HCT116 (cell line): ENCODE data around the gene BTBD3. TPM values are rescaled to one million over a fixed set of nuclear protein-coding genes. Genes with fewer than 3 reads are reported as not detected.

Experiments
- ATAC-seq: fragments of 200-7000 bp; cut with Tn5 transposase; 2 replicates; pipeline ENCODE4 v1.9.1; 2020; ENCODE audit warnings: mild to moderate bottlenecking, moderate library complexity
- BruUV-seq: library from RNA; stranded (reverse); fragments of 400-500 nt; replicated peaks from 2 replicates; lab custom pipeline; 2021; lab: Mats Ljungman, UMichigan
- CTCF ChIA-PET: fragments of 300-600 bp; sonication (Branson Sonifier 250); formaldehyde crosslinking; loops from one replicate; lab custom pipeline; 2021; ENCODE audit warnings: antibody characterized with exemption; lab: Charles Lee
- POLR2A ChIA-PET: fragments of 300-600, 350-600 bp; sonication (Branson Sonifier 250); formaldehyde crosslinking; loops from one replicate; lab custom pipeline; 2021; ENCODE audit warnings: antibody characterized with exemption; lab: Charles Lee
- RAD21 ChIA-PET, 2 experiments: fragments of 300-600 bp; sonication (Branson Sonifier 250); formaldehyde crosslinking; loops; one replicate each; lab custom pipeline; 2023; ENCODE audit warnings: low total read pairs in 2 of 2; ENCODE audit not compliant: uncharacterized antibody in 2 of 2, unreplicated experiment in 2 of 2, low non-redundant PET in 1 of 2; lab: Charles Lee
- DNase-seq: peaks from one replicate; pipeline ENCODE4 v3.0.0-alpha.2; 2010; ENCODE audit warnings: low read depth, low spot score
- H2AFZ ChIP-seq: fragments of 200-600 bp; shearing (Covaris generic), sonication (generic); 2 replicates; pipeline ENCODE4 v1.6.1; 2017; ENCODE audit warnings: low read depth, mixed run types, mixed read lengths, antibody characterized with exemption, low read length; ENCODE audit not compliant: poor library complexity, severe bottlenecking
- H3K27ac ChIP-seq: 2 replicates; pipeline ENCODE4 v1.5.1; 2012; ENCODE audit warnings: low read depth, low read length
- H3K27me3 ChIP-seq: fragments of 200-600 bp; sonication (generic); 2 replicates; pipeline ENCODE4 v1.6.1; 2016; ENCODE audit warnings: mixed run types, low read length, mixed read lengths; ENCODE audit not compliant: insufficient read depth
- H3K36me3 ChIP-seq, 2 experiments: fragments of 200-500 bp in 1 of 2; fragments of 200-600 bp in 1 of 2; sonication (Bioruptor generic) in 1 of 2; sonication (generic) in 1 of 2; 2 replicates each; pipeline versions ENCODE4 v1.5.1 to v1.6.1; 2014 to 2016; ENCODE audit warnings: low read length in 2 of 2, inconsistent platforms in 1 of 2, mixed read lengths in 1 of 2, mixed run types in 1 of 2; ENCODE audit not compliant: insufficient read depth in 2 of 2, control insufficient read depth in 1 of 2
- H3K4me1 ChIP-seq, 2 experiments: fragments of 200-600 bp in 1 of 2; sonication (generic) in 1 of 2; 2 replicates each; pipeline versions ENCODE4 v1.5.1 to v1.6.1; 2012 to 2017; ENCODE audit warnings: low read length in 2 of 2, inconsistent platforms in 1 of 2, mild to moderate bottlenecking in 1 of 2, mixed read lengths in 1 of 2, mixed run types in 1 of 2, moderate library complexity in 1 of 2; ENCODE audit not compliant: insufficient read depth in 2 of 2, control insufficient read depth in 1 of 2
- H3K4me2 ChIP-seq: fragments of 200-600 bp; sonication (generic); 2 replicates; pipeline ENCODE4 v1.6.1; 2017; ENCODE audit warnings: mixed run types, low read length, mixed read lengths
- H3K4me3 ChIP-seq, 2 experiments: fragments of 200-600 bp in 1 of 2; sonication (generic) in 1 of 2; replicated peaks in 1 of 2; 2 replicates each; pipeline ENCODE4 v1.5.1; 2011 to 2016; ENCODE audit warnings: low read length in 2 of 2, control low read depth in 1 of 2, low read depth in 1 of 2, mild to moderate bottlenecking in 1 of 2, mixed read lengths in 1 of 2, mixed run types in 1 of 2
- H3K79me2 ChIP-seq: fragments of 200-600 bp; sonication (generic); 2 replicates; pipeline ENCODE4 v1.6.1; 2017; ENCODE audit warnings: mild to moderate bottlenecking, mixed run types, low read length, moderate library complexity, mixed read lengths; ENCODE audit not compliant: insufficient read depth
- H3K9ac ChIP-seq: fragments of 200-600 bp; sonication (generic); 2 replicates; pipeline ENCODE4 v1.6.1; 2016; ENCODE audit warnings: low read length, mixed read lengths
- H3K9me2 ChIP-seq: fragments of 200-600 bp; sonication (generic), shearing (Covaris generic); 2 replicates; pipeline ENCODE4 v1.6.1; 2017; ENCODE audit warnings: mixed run types, mild to moderate bottlenecking, moderate library complexity; ENCODE audit not compliant: insufficient read depth
- H3K9me3 ChIP-seq, 2 experiments: fragments of 200-500 bp in 1 of 2; fragments of 200-600 bp in 1 of 2; sonication (Bioruptor generic) in 1 of 2; sonication (generic) in 1 of 2; 2 replicates each; pipeline ENCODE4 v1.6.1; 2014 to 2017; ENCODE audit warnings: low read length in 2 of 2, mixed read lengths in 2 of 2, inconsistent platforms in 1 of 2, low read depth in 1 of 2, mild to moderate bottlenecking in 1 of 2, mixed run types in 1 of 2, moderate library complexity in 1 of 2; ENCODE audit not compliant: control insufficient read depth in 1 of 2, insufficient read depth in 1 of 2
- H4K20me1 ChIP-seq: fragments of 200-600 bp; sonication (generic), shearing (Covaris generic); 2 replicates; pipeline ENCODE4 v1.6.1; 2017; ENCODE audit warnings: mixed run types, mild to moderate bottlenecking, moderate library complexity; ENCODE audit not compliant: insufficient read depth
- CEBPB ChIP-seq: IDR thresholded peaks from 2 replicates; pipeline ENCODE4 v1.6.1; 2012; ENCODE audit warnings: low read depth
- EGR1 ChIP-seq: IDR thresholded peaks from 2 replicates; pipeline ENCODE4 v1.6.1; 2012; ENCODE audit warnings: low read depth
- ELF1 ChIP-seq: IDR thresholded peaks from 2 replicates; pipeline ENCODE4 v1.6.1; 2012; ENCODE audit warnings: low read depth, borderline replicate concordance
- EZH2 ChIP-seq: fragments of 200-600 bp; sonication (generic); IDR thresholded peaks from 2 replicates; pipeline ENCODE4 v1.6.1; 2017; ENCODE audit warnings: antibody characterized with exemption, mixed run types
- EZH2phosphoT487 ChIP-seq: fragments of 200-600 bp; IDR thresholded peaks from 2 replicates; pipeline ENCODE4 v1.6.1; 2018; ENCODE audit warnings: antibody characterized with exemption, borderline replicate concordance
- JUND ChIP-seq: IDR thresholded peaks from 2 replicates; pipeline ENCODE4 v1.6.1; 2012
- MAX ChIP-seq: IDR thresholded peaks from 2 replicates; pipeline ENCODE4 v1.6.1; 2012
- POLR2A ChIP-seq: IDR thresholded peaks from 2 replicates; pipeline ENCODE4 v1.7.0; 2011; ENCODE audit warnings: borderline replicate concordance; ENCODE audit not compliant: insufficient read depth, insufficient read length; ENCODE audit errors: extremely low read depth
- RAD21 ChIP-seq: IDR thresholded peaks from 2 replicates; pipeline ENCODE4 v1.6.1; 2012; ENCODE audit warnings: low read depth, mild to moderate bottlenecking
- REST ChIP-seq: IDR thresholded peaks from 2 replicates; pipeline ENCODE4 v1.6.1; 2012; ENCODE audit warnings: low read depth
- SRF ChIP-seq: IDR thresholded peaks from 2 replicates; pipeline ENCODE4 v1.6.1; 2012; ENCODE audit warnings: low read depth
- TCF7L2 ChIP-seq: IDR thresholded peaks from 2 replicates; pipeline ENCODE4 v1.7.0; 2011; ENCODE audit warnings: borderline replicate concordance, inconsistent platforms; ENCODE audit not compliant: insufficient read depth, insufficient read length; ENCODE audit errors: extremely low read depth
- YY1 ChIP-seq: IDR thresholded peaks from 2 replicates; pipeline ENCODE4 v1.6.1; 2011; ENCODE audit warnings: low read length, low read depth, moderate library complexity, mild to moderate bottlenecking; ENCODE audit not compliant: insufficient replicate concordance; ENCODE audit errors: extremely low read depth
- ZBTB33 ChIP-seq: IDR thresholded peaks from 2 replicates; pipeline ENCODE4 v1.6.1; 2011; ENCODE audit warnings: mild to moderate bottlenecking, low read length, moderate library complexity; ENCODE audit not compliant: insufficient replicate concordance; ENCODE audit errors: extremely low read depth
- ZNF274 ChIP-seq: fragments of 200-500 bp; sonication (Bioruptor generic); IDR thresholded peaks from 2 replicates; pipeline ENCODE4 v1.6.1; 2014; ENCODE audit warnings: mild to moderate bottlenecking, low read depth, low read length, inconsistent platforms
- intact Hi-C: fragments of 100-400 bp; cut with micrococcal nuclease; formaldehyde crosslinking; loops from 2 replicates; pipeline ENCODE4 v1.10.0; 2022
- total RNA-seq: library from RNA; stranded (reverse); gene quantifications from one replicate; pipeline ENCODE4 v1.2.1, GENCODE V29; 2021; ENCODE audit not compliant: unreplicated experiment

Gene BTBD3
- total RNA-seq, 1 experiment from 2014 or later = 20.2 TPM

GRCh38 chr20:11869641-11870040 lies 48.1 kb upstream of the BTBD3 start:
- no peaks in the 10 kb centered on the region for H3K9me2 ChIP-seq
- BruUV-seq = no TSS peak
- no peak overlapping the region for H3K4me2 ChIP-seq
- ATAC-seq (no peak), DNase-seq (no peak)
- H3K9ac ChIP-seq = no peak overlapping the region
- CTCF ChIA-PET = no interaction called here
- H3K27ac ChIP-seq = no peak overlapping the region
- H3K4me3 ChIP-seq = no peak overlapping the region
- H3K27me3 ChIP-seq = peaks cover 4% of the 10 kb centered on the region; the same call in 1 of the 2 replicates
- no peaks in the 10 kb centered on the region for H3K79me2 ChIP-seq
- TF ChIP-seq REST (no peak), SRF (no peak), EGR1 (no peak), TCF7L2 (no peak), CEBPB (no peak), ZBTB33 (no peak), YY1 (no peak), EZH2phosphoT487 (no peak), ZNF274 (no peak), RAD21 (no peak), POLR2A (no peak), JUND (no peak), ELF1 (no peak), EZH2 (no peak), MAX (no peak)
- POLR2A ChIA-PET = no interaction called here
- no peaks in the 10 kb centered on the region for H3K9me3 ChIP-seq
- RAD21 ChIA-PET = no interaction called here
- no peaks in the 10 kb centered on the region for H4K20me1 ChIP-seq
- H3K4me1 ChIP-seq = no peaks in the 10 kb centered on the region
- intact Hi-C loops = no loop called here
- no peaks in the 10 kb centered on the region for H3K36me3 ChIP-seq
- no peak overlapping the region for H2AFZ ChIP-seq
